Liver (tissue), 9 donors: ENCODE results near the gene METTL15. TPM values are rescaled to one million over a fixed set of nuclear protein-coding genes. Genes with fewer than 3 reads are reported as not detected.
"Not testable (repeated sequence)": the region's sequence is repeated elsewhere in the genome, so short reads cannot be mapped to it uniquely, and the experiment has no call there.

ENCODE experiments used
- DNase-seq: peaks from one replicate; pipeline ENCODE4 v3.0.0-alpha.2; 2017; ENCODE audit warnings: low spot score
- H3K27ac ChIP-seq, 2 donors: one replicate each; pipeline ENCODE4 v1.7.0; 2013; ENCODE audit warnings: inconsistent platforms in 2 of 2, low read length in 2 of 2, control low read depth in 1 of 2, low read depth in 1 of 2, mild to moderate bottlenecking in 1 of 2
- H3K27me3 ChIP-seq, 4 donors: one replicate each; pipeline versions ENCODE4 v1.6.1 to v1.7.0; 2013; ENCODE audit warnings: low read length in 3 of 4, inconsistent platforms in 1 of 4, mild to moderate bottlenecking in 1 of 4, moderate library complexity in 1 of 4; ENCODE audit not compliant: control insufficient read depth in 4 of 4, insufficient read depth in 4 of 4
- H3K36me3 ChIP-seq, 4 donors: one replicate each; pipeline versions ENCODE4 v1.6.1 to v1.7.0; 2013; ENCODE audit warnings: low read length in 3 of 4, mild to moderate bottlenecking in 3 of 4, low read depth in 1 of 4, moderate library complexity in 1 of 4; ENCODE audit not compliant: control insufficient read depth in 4 of 4, insufficient read depth in 3 of 4
- H3K4me1 ChIP-seq, 4 donors: one replicate each; pipeline versions ENCODE4 v1.6.1 to v1.7.0; 2013; ENCODE audit warnings: low read length in 3 of 4, mild to moderate bottlenecking in 3 of 4, moderate library complexity in 1 of 4; ENCODE audit not compliant: control insufficient read depth in 4 of 4, insufficient read depth in 4 of 4
- H3K4me3 ChIP-seq, 3 donors: one replicate each; pipeline versions ENCODE4 v1.6.1 to v1.7.0; 2013; ENCODE audit warnings: low read length in 3 of 3, control low read depth in 1 of 3, low read depth in 1 of 3, mild to moderate bottlenecking in 1 of 3
- H3K9ac ChIP-seq, 2 donors: one replicate each; pipeline ENCODE4 v1.7.0; 2013; ENCODE audit warnings: low read length in 2 of 2, mild to moderate bottlenecking in 2 of 2, moderate library complexity in 2 of 2, control low read depth in 1 of 2, low read depth in 1 of 2
- H3K9me3 ChIP-seq, 4 donors: one replicate each; pipeline versions ENCODE4 v1.6.1 to v1.7.0; 2013; ENCODE audit warnings: low read length in 3 of 4; ENCODE audit not compliant: control insufficient read depth in 4 of 4
- CTCF ChIP-seq: fragments of 150-350 bp; IDR thresholded peaks from 2 replicates; pipeline ENCODE4 v1.5.1; 2017; ENCODE audit warnings: improper control_type of control experiment, low read depth, low read length; ENCODE audit not compliant: missing input control
- EGR1 ChIP-seq, 2 donors: IDR thresholded peaks; 2 replicates each; pipeline ENCODE4 v1.6.1; 2016 to 2018; ENCODE audit warnings: antibody characterized with exemption in 2 of 2, low read depth in 2 of 2
- FOXA2 ChIP-seq: IDR thresholded peaks from 2 replicates; pipeline ENCODE4 v1.6.1; 2016; ENCODE audit warnings: antibody characterized with exemption
- GABPA ChIP-seq, 2 donors: IDR thresholded peaks in 1 of 2; conservative IDR thresholded peaks in 1 of 2; 2 replicates each; pipeline ENCODE4 v1.6.1; 2016; ENCODE audit warnings: antibody characterized with exemption in 2 of 2, mild to moderate bottlenecking in 1 of 2, moderate library complexity in 1 of 2
- HNF4A ChIP-seq, 2 donors: conservative IDR thresholded peaks; 2 replicates each; pipeline ENCODE4 v1.6.1; 2016; ENCODE audit warnings: antibody characterized with exemption in 2 of 2, mild to moderate bottlenecking in 2 of 2
- JUND ChIP-seq, 2 donors: IDR thresholded peaks; 2 replicates each; pipeline ENCODE4 v1.6.1; 2016; ENCODE audit warnings: antibody characterized with exemption in 2 of 2
- MAX ChIP-seq: IDR thresholded peaks from 2 replicates; pipeline ENCODE4 v1.6.1; 2016; ENCODE audit warnings: antibody characterized with exemption
- RAD21 ChIP-seq, 2 donors: IDR thresholded peaks; 2 replicates each; pipeline ENCODE4 v1.6.1; 2016; ENCODE audit warnings: antibody characterized with exemption in 2 of 2, mild to moderate bottlenecking in 2 of 2
- REST ChIP-seq: IDR thresholded peaks from 2 replicates; pipeline ENCODE4 v1.6.1; 2016; ENCODE audit warnings: antibody characterized with exemption, mild to moderate bottlenecking
- RXRA ChIP-seq, 2 donors: IDR thresholded peaks; 2 replicates each; pipeline ENCODE4 v1.6.1; 2017 to 2018; ENCODE audit warnings: antibody characterized with exemption in 2 of 2, mild to moderate bottlenecking in 1 of 2
- SP1 ChIP-seq: IDR thresholded peaks from 2 replicates; pipeline ENCODE4 v1.6.1; 2018; ENCODE audit warnings: antibody characterized with exemption, mild to moderate bottlenecking
- TAF1 ChIP-seq: conservative IDR thresholded peaks from 2 replicates; pipeline ENCODE4 v1.6.1; 2016; ENCODE audit warnings: antibody characterized with exemption, mild to moderate bottlenecking
- YY1 ChIP-seq: IDR thresholded peaks from 2 replicates; pipeline ENCODE4 v1.6.1; 2016; ENCODE audit warnings: antibody characterized with exemption, mild to moderate bottlenecking
- WGBS: extraction: QIAGEN DNeasy Blood & Tissue Kit; methylation state at CpG from one replicate; pipeline ENCODE4 v1.1.7; 2013; 5-methylcytosine and 5-hydroxymethylcytosine counted together
- polyA plus RNA-seq, 2 donors: library from polyadenylated mRNA; stranded (reverse) in 1 of 2; unstranded in 1 of 2; fragments of 200-250 nt in 1 of 2; fragments of >200 nt in 1 of 2; fragmentation: Nextera tagmentation in 1 of 2; extraction: Ambion mirVana in 1 of 2; gene quantifications; one replicate each; pipeline versions ENCODE4 v1.2.1 to v1.2.3, GENCODE V29; 2013 to 2015
- total RNA-seq, 2 donors: library from RNA; depleted of rRNA; stranded (reverse); fragments of >200 nt; gene quantifications; one replicate each; pipeline ENCODE4 v1.2.3, GENCODE V29; 2014
- donor health status: healthy.
- donor health status: healthy.
- donor health status: healthy.
- donor health status: healthy.
- donor health status: healthy.

METTL15 gene
- total and polyA plus RNA-seq, 4 donors = 4.1 to 11.5 (median 8.1) TPM

- TF ChIP-seq REST (no peak), TAF1 (no peak), EGR1 (IDR thresholded peaks at IDR 0.05; ENCODE audit: low read depth in 2 of 2) (no peak), JUND (IDR thresholded peaks at IDR 0.05) (no peak)
Observed at GRCh38 chr11:28098257-28098656, 9.9 kb upstream of the METTL15 start (continued).

- H3K4me1 ChIP-seq = no peaks in the 10 kb centered on the region
- DNase-seq = no peak
- no peak for TF ChIP-seq FOXA2
- TF ChIP-seq SP1 = no peak
- TF ChIP-seq HNF4A (conservative IDR thresholded peaks at IDR 0.05) = no peak
- TF ChIP-seq RXRA (IDR thresholded peaks at IDR 0.05) = no peak
- TF ChIP-seq MAX = no peak
- no peak for TF ChIP-seq GABPA (IDR thresholded peaks at IDR 0.05 in 1 of 2, conservative IDR thresholded peaks at IDR 0.05 in 1 of 2)
- TF ChIP-seq JUND (IDR thresholded peaks at IDR 0.05) = no peak
- 72% methylated on average over 1 of the region's 1 CpG for WGBS
- H3K36me3 ChIP-seq = no peaks in the 10 kb centered on the region
- no peaks in the 10 kb centered on the region for H3K27me3 ChIP-seq
- no peak overlapping the region for H3K9ac ChIP-seq
- H3K4me3 ChIP-seq = no peak overlapping the region
- H3K27ac ChIP-seq = no peak overlapping the region
- H3K9me3 ChIP-seq = no peaks in the 10 kb centered on the region
Observed at GRCh38 chr11:28099715-28100114, 8.5 kb upstream of the METTL15 start.

- DNase-seq = no peak
- H3K4me1 ChIP-seq = no peaks in the 10 kb centered on the region
- H3K9me3 ChIP-seq = no peaks in the 10 kb centered on the region
- WGBS = 91% methylated on average over 2 of the region's 2 CpGs
- no peak overlapping the region for H3K4me3 ChIP-seq
- no peak overlapping the region for H3K9ac ChIP-seq
- H3K27me3 ChIP-seq = no peaks in the 10 kb centered on the region
- TF ChIP-seq YY1 = no peak
- TF ChIP-seq MAX = no peak
- TF ChIP-seq REST = no peak
- TF ChIP-seq RAD21 (IDR thresholded peaks at IDR 0.05) = no peak
- TF ChIP-seq CTCF = no peak
- no peak for TF ChIP-seq JUND (IDR thresholded peaks at IDR 0.05)
- H3K27ac ChIP-seq = no peak overlapping the region
- no peaks in the 10 kb centered on the region for H3K36me3 ChIP-seq
Observed at GRCh38 chr11:28100665-28101064, 7.5 kb upstream of the METTL15 start.

GRCh38 chr11:28102300-28102699, 5.9 kb upstream of the METTL15 start:
- WGBS = 96% methylated on average over 4 of the region's 4 CpGs
- not testable (repeated sequence) for H3K4me3 ChIP-seq, H3K9me3 ChIP-seq, H3K27me3 ChIP-seq, DNase-seq, H3K9ac ChIP-seq, H3K27ac ChIP-seq, H3K4me1 ChIP-seq, H3K36me3 ChIP-seq
